Endothelial cell of umbilical vein (primary cell): ENCODE results near the gene PRM3.

Experiments
- CTCF ChIP-seq, 2 donors: IDR thresholded peaks; 1 replicate in 1 of 2; 2 replicates in 1 of 2; pipeline ENCODE4 v1.5.1; 2011; ENCODE audit warnings: low read length in 2 of 2, mild to moderate bottlenecking in 2 of 2, moderate library complexity in 2 of 2, control low read depth in 1 of 2, inconsistent platforms in 1 of 2, low read depth in 1 of 2; ENCODE audit not compliant: insufficient read depth in 1 of 2; ENCODE audit errors: extremely low read depth in 1 of 2
- EZH2 ChIP-seq: IDR thresholded peaks from 2 replicates; pipeline ENCODE4 v1.6.1; 2012; ENCODE audit warnings: borderline replicate concordance, low read depth, mild to moderate bottlenecking, moderate library complexity, low read length, inconsistent platforms; ENCODE audit not compliant: severe bottlenecking
- MYC ChIP-seq: IDR thresholded peaks from one replicate; pipeline ENCODE4 v1.6.1; 2011; ENCODE audit warnings: mild to moderate bottlenecking, low read depth, low read length
- POLR2A ChIP-seq: IDR thresholded peaks from 2 replicates; pipeline ENCODE4 v1.6.1; 2012; ENCODE audit warnings: low read depth, mild to moderate bottlenecking, control low read depth, low read length

- no peak for TF ChIP-seq CTCF (IDR thresholded peaks at IDR 0.05; ENCODE audit: extremely low read depth in 1 of 2, insufficient read depth in 1 of 2, low read depth in 1 of 2, low read length in 2 of 2)
- TF ChIP-seq EZH2: no peak
- no peak for TF ChIP-seq POLR2A
- no peak for TF ChIP-seq MYC
Observed at GRCh38 chr16:11235703-11235991, 37.8 kb downstream of the PRM3 start.
